ENCODE results near the gene KYNU.

DNA sequence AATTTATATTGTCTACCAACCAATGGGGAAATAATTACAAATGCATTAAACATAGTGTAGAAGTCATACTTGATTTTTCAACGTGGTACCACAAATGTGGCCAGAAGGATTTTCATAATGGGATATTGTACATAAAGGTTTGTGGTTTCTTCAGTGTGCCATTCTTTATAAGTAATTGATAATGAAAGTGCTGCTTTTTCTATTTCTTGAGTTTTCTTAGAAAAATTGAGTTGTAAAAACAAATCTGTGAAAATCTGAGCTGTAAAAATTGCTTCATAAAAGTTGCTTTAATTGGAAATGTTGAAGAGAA, 103.6 kb downstream of the KYNU start:
- TF ChIP-seq, protein P1, sequence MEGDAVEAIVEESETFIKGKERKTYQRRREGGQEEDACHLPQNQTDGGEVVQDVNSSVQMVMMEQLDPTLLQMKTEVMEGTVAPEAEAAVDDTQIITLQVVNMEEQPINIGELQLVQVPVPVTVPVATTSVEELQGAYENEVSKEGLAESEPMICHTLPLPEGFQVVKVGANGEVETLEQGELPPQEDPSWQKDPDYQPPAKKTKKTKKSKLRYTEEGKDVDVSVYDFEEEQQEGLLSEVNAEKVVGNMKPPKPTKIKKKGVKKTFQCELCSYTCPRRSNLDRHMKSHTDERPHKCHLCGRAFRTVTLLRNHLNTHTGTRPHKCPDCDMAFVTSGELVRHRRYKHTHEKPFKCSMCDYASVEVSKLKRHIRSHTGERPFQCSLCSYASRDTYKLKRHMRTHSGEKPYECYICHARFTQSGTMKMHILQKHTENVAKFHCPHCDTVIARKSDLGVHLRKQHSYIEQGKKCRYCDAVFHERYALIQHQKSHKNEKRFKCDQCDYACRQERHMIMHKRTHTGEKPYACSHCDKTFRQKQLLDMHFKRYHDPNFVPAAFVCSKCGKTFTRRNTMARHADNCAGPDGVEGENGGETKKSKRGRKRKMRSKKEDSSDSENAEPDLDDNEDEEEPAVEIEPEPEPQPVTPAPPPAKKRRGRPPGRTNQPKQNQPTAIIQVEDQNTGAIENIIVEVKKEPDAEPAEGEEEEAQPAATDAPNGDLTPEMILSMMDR (IDR thresholded peaks at IDR 0.05; ENCODE audit: poor library complexity), result no peak
- no peak for TF ChIP-seq EZH2 (IDR thresholded peaks at IDR 0.05; ENCODE audit: borderline replicate concordance)

Measured in hepatocyte (in vitro differentiated cells).